GM10248 (cell line): ENCODE measurements around the gene GRK3.

Experiments
- CTCF ChIA-PET: fragments of 300-600 bp; sonication (Branson Sonifier 250); formaldehyde crosslinking; extraction: SDS; loops from one replicate; lab custom pipeline; 2021; ENCODE audit warnings: antibody characterized with exemption; lab: Yijun Ruan, JAX
- POLR2A ChIA-PET: fragments of 350-650 bp; sonication (Branson Sonifier 250); formaldehyde crosslinking; extraction: SDS; loops from one replicate; lab custom pipeline; 2020; ENCODE audit warnings: antibody characterized with exemption; lab: Yijun Ruan, JAX
- DNase-seq: peaks from one replicate; pipeline ENCODE4 v3.0.0; 2012; ENCODE audit errors: extremely low spot score
- CTCF ChIP-seq: IDR thresholded peaks from 2 replicates; pipeline ENCODE4 v1.5.1; 2012; ENCODE audit warnings: mild to moderate bottlenecking, low read depth; ENCODE audit errors: extremely low read depth, missing control alignments, control extremely low read depth

The GRK3 gene

GRCh38 chr22:25747245-25747944 lies 182.9 kb downstream of the GRK3 start:
- CTCF ChIA-PET = no interaction called here
- POLR2A ChIA-PET = no interaction called here
- no peak for DNase-seq
- no peak for TF ChIP-seq CTCF

GRCh38 chr22:25748140-25748539 lies 183.7 kb downstream of the GRK3 start:
- ChIA-PET CTCF (interaction anchor here (1.0 kb wide), 1 partner anchor 8 kb away, joined by 3 read pairs; no protein-coding TSS in a partner anchor), POLR2A (no interaction called here)
- DNase-seq = no peak
- TF ChIP-seq CTCF = no peak

GRCh38 chr22:25748704-25749103 lies 184.2 kb downstream of the GRK3 start:
- DNase-seq = no peak
- no peak for TF ChIP-seq CTCF
- CTCF ChIA-PET = interaction anchor here (1.0 to 1.7 kb wide), 3 partner anchors 9 to 205 kb away, joined by 3 to 7 read pairs (median 5); no protein-coding TSS in a partner anchor
- POLR2A ChIA-PET = no interaction called here

- no peak for TF ChIP-seq CTCF
- ChIA-PET CTCF (interaction anchor here (1.0 to 1.8 kb wide), 10 partner anchors 10 to 547 kb away, joined by 3 to 7 read pairs (median 4); no protein-coding TSS in a partner anchor), POLR2A (interaction anchor here (0.6 kb wide), 1 partner anchor 394 kb away, joined by 3 read pairs; no protein-coding TSS in a partner anchor)
- DNase-seq = peak; percentile 67
These were observed 185.1 kb downstream of the GRK3 start for GRCh38 chr22:25749420-25750169.

- DNase-seq = no peak
- ChIA-PET POLR2A (no interaction called here), CTCF (interaction anchor here (1.1 to 1.8 kb wide), 7 partner anchors 10 to 548 kb away, joined by 3 to 6 read pairs (median 4); no protein-coding TSS in a partner anchor)
These were observed 186.2 kb downstream of the GRK3 start for GRCh38 chr22:25750569-25751173.

More at GRCh38 chr22:25750569-25751173, 186.2 kb downstream of the GRK3 start:
- TF ChIP-seq CTCF = no peak
